Tibial nerve (tissue), 4 donors: ENCODE data around the gene KRT28. TPM values are rescaled to one million over a fixed set of nuclear protein-coding genes. Genes with fewer than 3 reads are reported as not detected.
"Not testable (repeated sequence)": the region's sequence is repeated elsewhere in the genome, so short reads cannot be mapped to it uniquely, and the experiment has no call there.

ENCODE experiments used
- DNase-seq, 2 donors: peaks; one replicate each; pipeline ENCODE4 v3.0.0-alpha.2; 2019; ENCODE audit warnings: low spot score in 2 of 2
- H3K27ac ChIP-seq, 4 donors: fragments of 200-600 bp; sonication (generic) in 3 of 4; one replicate each; pipeline ENCODE4 v1.5.1; 2017 to 2019; ENCODE audit warnings: mild to moderate bottlenecking in 1 of 4
- H3K27me3 ChIP-seq, 2 donors: fragments of 200-600 bp; sonication (generic) in 1 of 2; one replicate each; pipeline versions ENCODE4 v1.5.1 to v1.6.0; 2017 to 2019
- H3K36me3 ChIP-seq, 3 donors: fragments of 200-600 bp; sonication (generic); one replicate each; pipeline ENCODE4 v1.5.1; 2018 to 2019
- H3K4me1 ChIP-seq, 4 donors: fragments of 200-600 bp; sonication (generic) in 3 of 4; one replicate each; pipeline ENCODE4 v1.5.1; 2017 to 2019
- H3K4me3 ChIP-seq, 4 donors: fragments of 200-600 bp; sonication (generic) in 3 of 4; one replicate each; pipeline ENCODE4 v1.5.1; 2017 to 2019; ENCODE audit warnings: mild to moderate bottlenecking in 1 of 4, moderate library complexity in 1 of 4
- H3K9me3 ChIP-seq, 4 donors: fragments of 200-600 bp; sonication (generic) in 3 of 4; one replicate each; pipeline ENCODE4 v1.5.1; 2017 to 2019
- EP300 ChIP-seq, 2 donors: sonication (generic); formaldehyde crosslinking; IDR thresholded peaks; one replicate each; pipeline ENCODE4 v1.6.1; 2017; ENCODE audit warnings: antibody characterized with exemption in 2 of 2, mild to moderate bottlenecking in 1 of 2
- POLR2A ChIP-seq, 2 donors: fragments of 450-650 bp; IDR thresholded peaks; one replicate each; pipeline ENCODE4 v1.6.1; 2017; ENCODE audit warnings: antibody characterized with exemption in 2 of 2, mild to moderate bottlenecking in 2 of 2, moderate library complexity in 2 of 2
- WGBS, 2 donors: methylation state at CpG; one replicate each; pipeline ENCODE4 v1.1.5; 2018; 5-methylcytosine and 5-hydroxymethylcytosine counted together
- total RNA-seq, 4 donors: library from RNA; depleted of rRNA; stranded (reverse); fragments of >200 nt; gene quantifications; one replicate each; pipeline ENCODE4 v1.1.0, GENCODE V29; 2016
- TF ChIP-seq, protein P1 (sequence below), 5 experiments: fragments of 200-600 bp in 3 of 5; fragments of 450-650 bp in 2 of 5; sonication (generic) in 3 of 5; IDR thresholded peaks; one replicate each; pipeline ENCODE4 v1.5.1; 2016 to 2019; ENCODE audit warnings: antibody characterized with exemption in 5 of 5, mild to moderate bottlenecking in 3 of 5, moderate library complexity in 2 of 5

Gene KRT28
- total RNA-seq, 4 donors from 2014 or later: not detected

DNA sequence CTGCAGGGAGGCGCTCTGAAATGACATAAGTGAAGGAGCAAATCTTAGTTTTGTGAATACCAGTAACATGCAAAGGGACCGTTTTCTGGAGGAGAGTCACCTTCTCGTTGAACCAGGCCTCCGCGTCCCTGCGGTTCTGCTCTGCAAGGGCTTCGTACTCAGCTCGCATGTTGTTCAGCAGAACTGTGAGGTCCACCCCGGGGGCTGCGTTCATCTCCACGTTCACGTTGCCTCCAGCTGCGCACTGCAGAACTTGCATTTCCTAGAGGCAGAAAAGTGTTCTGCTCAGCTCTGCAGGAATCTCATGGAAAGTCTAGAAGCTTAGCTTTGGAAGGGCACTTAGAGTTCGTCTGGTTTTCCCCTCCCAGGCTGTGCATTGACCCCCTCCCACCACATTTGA lies 48.7 kb downstream of the KRT28 start:
- no peaks in the 10 kb centered on the region for H3K9me3 ChIP-seq
- no peak for TF ChIP-seq POLR2A (IDR thresholded peaks at IDR 0.05)
- TF ChIP-seq, protein P1, sequence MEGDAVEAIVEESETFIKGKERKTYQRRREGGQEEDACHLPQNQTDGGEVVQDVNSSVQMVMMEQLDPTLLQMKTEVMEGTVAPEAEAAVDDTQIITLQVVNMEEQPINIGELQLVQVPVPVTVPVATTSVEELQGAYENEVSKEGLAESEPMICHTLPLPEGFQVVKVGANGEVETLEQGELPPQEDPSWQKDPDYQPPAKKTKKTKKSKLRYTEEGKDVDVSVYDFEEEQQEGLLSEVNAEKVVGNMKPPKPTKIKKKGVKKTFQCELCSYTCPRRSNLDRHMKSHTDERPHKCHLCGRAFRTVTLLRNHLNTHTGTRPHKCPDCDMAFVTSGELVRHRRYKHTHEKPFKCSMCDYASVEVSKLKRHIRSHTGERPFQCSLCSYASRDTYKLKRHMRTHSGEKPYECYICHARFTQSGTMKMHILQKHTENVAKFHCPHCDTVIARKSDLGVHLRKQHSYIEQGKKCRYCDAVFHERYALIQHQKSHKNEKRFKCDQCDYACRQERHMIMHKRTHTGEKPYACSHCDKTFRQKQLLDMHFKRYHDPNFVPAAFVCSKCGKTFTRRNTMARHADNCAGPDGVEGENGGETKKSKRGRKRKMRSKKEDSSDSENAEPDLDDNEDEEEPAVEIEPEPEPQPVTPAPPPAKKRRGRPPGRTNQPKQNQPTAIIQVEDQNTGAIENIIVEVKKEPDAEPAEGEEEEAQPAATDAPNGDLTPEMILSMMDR (IDR thresholded peaks at IDR 0.05): no peak
- TF ChIP-seq EP300 (IDR thresholded peaks at IDR 0.05): no peak
- peaks cover 0 to 6% of the 10 kb centered on the region in 2 donors for H3K27me3 ChIP-seq
- WGBS, 2 donors: 79 to 86% methylated on average over 14 of the region's 14 CpGs
- DNase-seq: no peak
- H3K36me3 ChIP-seq: no peaks in the 10 kb centered on the region
- H3K4me1 ChIP-seq: no peaks in the 10 kb centered on the region
- H3K4me3 ChIP-seq: no peak overlapping the region
- H3K27ac ChIP-seq: no peak overlapping the region

DNA sequence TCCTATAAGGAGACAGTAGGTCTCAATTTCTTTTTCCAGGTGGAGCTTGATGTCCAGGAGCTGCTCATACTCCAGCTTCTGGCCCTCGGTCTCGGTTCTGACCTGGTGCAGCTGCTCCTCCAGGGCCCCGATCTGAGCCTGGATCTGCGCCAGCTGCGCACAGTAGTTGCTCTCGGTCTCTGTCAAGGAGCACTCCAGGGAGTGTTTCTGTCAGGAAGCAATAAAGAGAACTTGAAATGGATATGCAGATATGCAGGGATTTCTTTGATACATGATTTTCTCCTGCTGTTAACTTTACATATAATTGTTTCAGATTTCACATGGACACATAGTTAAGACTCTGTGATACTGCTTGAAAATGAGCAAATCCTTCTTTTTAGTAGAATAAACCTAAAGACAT lies 49.4 kb downstream of the KRT28 start:
- no peaks in the 10 kb centered on the region for H3K36me3 ChIP-seq
- DNase-seq: no peak
- H3K27me3 ChIP-seq: peaks cover 0 to 6% of the 10 kb centered on the region in 2 donors
- H3K4me1 ChIP-seq: no peaks in the 10 kb centered on the region
- TF ChIP-seq EP300 (IDR thresholded peaks at IDR 0.05) (no peak), POLR2A (IDR thresholded peaks at IDR 0.05) (no peak)
- TF ChIP-seq, protein P1 (IDR thresholded peaks at IDR 0.05): no peak
- H3K9me3 ChIP-seq: no peaks in the 10 kb centered on the region
- H3K27ac ChIP-seq: no peak overlapping the region
- 72 to 81% methylated on average over 6 of the region's 6 CpGs for WGBS, 2 donors
- H3K4me3 ChIP-seq: no peak overlapping the region

DNA sequence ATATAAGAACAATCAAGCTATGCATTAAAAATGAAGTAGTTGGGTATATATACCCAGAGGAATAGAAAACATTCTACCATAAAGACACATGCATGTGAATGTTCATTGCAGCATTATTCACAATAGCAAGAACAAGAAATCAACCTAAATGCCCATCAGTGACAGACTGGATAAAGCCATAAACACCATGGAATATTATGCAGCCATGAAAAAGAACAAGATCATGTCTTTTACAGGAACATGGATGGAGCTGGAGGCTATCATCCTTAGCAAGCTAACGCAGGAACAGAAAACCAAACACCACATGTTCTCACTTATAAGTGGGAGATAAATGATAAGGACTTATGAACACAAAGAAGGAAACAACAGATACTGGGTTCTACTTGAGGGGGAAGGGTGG lies 51.1 kb downstream of the KRT28 start:
- H3K27ac ChIP-seq, H3K9me3 ChIP-seq, H3K36me3 ChIP-seq, H3K4me3 ChIP-seq, DNase-seq, H3K4me1 ChIP-seq, H3K27me3 ChIP-seq: not testable (repeated sequence)
- 80 to 83% methylated on average over 1 of the region's 1 CpG for WGBS, 2 donors

Other genes with a start within 250 kb of the KRT28 start
- gene CCR7, start 234.5 kb downstream of the KRT28 start, total RNA-seq: 1 to 10 TPM in 1 of 4 donors, not detected in 3; 1.5 TPM
- gene SMARCE1, start 152.1 kb downstream of the KRT28 start, total RNA-seq: 100 to 1,000 TPM in 1 of 4 donors, 10 to 100 TPM in 3; 67.2 to 113 (median 95.1) TPM
- 10 to 100 TPM in 1 of 4 donors, 1 to 10 TPM in 3; 2.7 to 17.9 (median 7.6) TPM for gene KRT222, start 134.8 kb downstream of the KRT28 start, total RNA-seq
- under 1 TPM in 1 of 4 donors, not detected in 3; 0.20 TPM for gene KRT24, start 96.2 kb downstream of the KRT28 start, total RNA-seq
- gene KRT25, start 44.6 kb downstream of the KRT28 start, total RNA-seq: under 1 TPM in 3 of 4 donors, not detected in 1; 0.22 to 0.84 (median 0.39) TPM
- gene KRT26, start 27.8 kb downstream of the KRT28 start, total RNA-seq: not detected
- not detected for gene KRT27, start 17.4 kb downstream of the KRT28 start, total RNA-seq
- gene KRT10, start 22.7 kb upstream of the KRT28 start, total RNA-seq: 10 to 100 TPM in 3 of 4 donors, 1 to 10 TPM in 1; 8.0 to 13.4 (median 11.3) TPM
- not detected for gene KRT12, start 67.3 kb upstream of the KRT28 start, total RNA-seq
- gene KRT20, start 85.3 kb upstream of the KRT28 start, total RNA-seq: not detected
- gene KRT23, start 137.7 kb upstream of the KRT28 start, total RNA-seq: not detected
- not detected for gene KRT39, start 167.0 kb upstream of the KRT28 start, total RNA-seq
- not detected for gene KRT40, start 184.4 kb upstream of the KRT28 start, total RNA-seq
- not detected for gene KRTAP3-3, start 194.2 kb upstream of the KRT28 start, total RNA-seq
- gene KRTAP3-2, start 199.9 kb upstream of the KRT28 start, total RNA-seq: not detected
- gene KRTAP3-1, start 209.2 kb upstream of the KRT28 start, total RNA-seq: not detected
- under 1 TPM in 1 of 4 donors, not detected in 3; 0.60 TPM for gene KRTAP1-5, start 227.2 kb upstream of the KRT28 start, total RNA-seq
- not detected for gene KRTAP1-4, start 230.2 kb upstream of the KRT28 start, total RNA-seq
- not detected for gene KRTAP1-3, start 234.9 kb upstream of the KRT28 start, total RNA-seq
- not detected for gene KRTAP1-1, start 241.5 kb upstream of the KRT28 start, total RNA-seq
- not detected for gene KRTAP2-1, start 247.4 kb upstream of the KRT28 start, total RNA-seq